Stomach (tissue), 9 donors: ENCODE results near the gene LHX1. TPM values are rescaled to one million over a fixed set of nuclear protein-coding genes. Genes with fewer than 3 reads are reported as not detected.
A peak's percentile ranks its signal among the peaks of the same experiment; 100 is the strongest.

Experiments
- DNase-seq, 2 donors: peaks; one replicate each; pipeline versions ENCODE4 v3.0.0 to v3.0.0-alpha.2; 2013 to 2019
- H3K27ac ChIP-seq, 5 donors: fragments of 200-600 bp in 4 of 5; sonication (generic) in 4 of 5; one replicate each; pipeline ENCODE4 v1.5.1; 2013 to 2019; ENCODE audit warnings: mild to moderate bottlenecking in 1 of 5, moderate library complexity in 1 of 5
- H3K27me3 ChIP-seq, 3 donors: fragments of 200-600 bp; sonication (generic); one replicate each; pipeline ENCODE4 v1.5.1; 2017 to 2019; ENCODE audit warnings: mixed run types in 1 of 3
- H3K36me3 ChIP-seq, 4 donors: fragments of 200-600 bp; sonication (generic); 1 replicate in 3 of 4; 2 replicates in 1 of 4; pipeline ENCODE4 v1.5.1; 2016 to 2019
- H3K4me1 ChIP-seq, 4 donors: fragments of 200-600 bp; sonication (generic); one replicate each; pipeline ENCODE4 v1.5.1; 2016 to 2019
- H3K4me3 ChIP-seq, 4 donors: fragments of 200-600 bp; sonication (generic) in 3 of 4; one replicate each; pipeline ENCODE4 v1.5.1; 2016 to 2019; ENCODE audit warnings: mild to moderate bottlenecking in 1 of 4
- H3K9me3 ChIP-seq, 4 donors: fragments of 200-600 bp; sonication (generic); one replicate each; pipeline ENCODE4 v1.5.1; 2016 to 2019
- EP300 ChIP-seq: sonication (generic); formaldehyde crosslinking; IDR thresholded peaks from one replicate; pipeline ENCODE4 v1.6.1; 2017; ENCODE audit warnings: antibody characterized with exemption
- POLR2A ChIP-seq, 4 donors: fragments of 450-650 bp; IDR thresholded peaks; one replicate each; pipeline ENCODE4 v1.6.1; 2016; ENCODE audit warnings: antibody characterized with exemption in 4 of 4, control low read depth in 2 of 4, mild to moderate bottlenecking in 1 of 4, moderate library complexity in 1 of 4
- POLR2AphosphoS5 ChIP-seq, 3 donors: sonication (generic); formaldehyde crosslinking; IDR thresholded peaks; one replicate each; pipeline ENCODE4 v1.6.1; 2016; ENCODE audit warnings: antibody characterized with exemption in 3 of 3
- WGBS, 5 donors: extraction: QIAGEN DNeasy Blood & Tissue Kit in 3 of 5; methylation state at CpG; one replicate each; pipeline versions ENCODE4 v1.1.5 to v1.1.7; 2013 to 2018; 5-methylcytosine and 5-hydroxymethylcytosine counted together
- intact Hi-C: fragments of 100-400 bp; cut with DNase I; formaldehyde crosslinking; loops from one replicate; pipeline ENCODE4 v1.15.1; 2023; ENCODE audit warnings: low total_unique reads
- polyA plus RNA-seq, 3 donors: library from polyadenylated mRNA; stranded (reverse); fragments of 200-250 nt; gene quantifications; one replicate each; pipeline ENCODE4 v1.2.3, GENCODE V29; 2013
- small RNA-seq, 4 donors: library from RNA; depleted of rRNA; stranded (forward); fragments of <200 nt; gene quantifications; one replicate each; pipeline ENCODE3, GENCODE V24; 2016
- total RNA-seq, 5 donors: library from RNA; depleted of rRNA; stranded (reverse); fragments of >200 nt; gene quantifications; one replicate each; pipeline versions ENCODE4 v1.1.0 to v1.2.3, GENCODE V29; 2014 to 2016
- TF ChIP-seq, protein P1 (sequence below), 7 experiments: fragments of 450-650 bp in 4 of 7; fragments of 200-600 bp in 3 of 7; sonication (generic) in 3 of 7; IDR thresholded peaks; one replicate each; pipeline ENCODE4 v1.5.1; 2016 to 2019; ENCODE audit warnings: antibody characterized with exemption in 7 of 7, control low read depth in 2 of 7, mild to moderate bottlenecking in 1 of 7
- donor health status: healthy with polysubstance abuse.
- donor health status: Bipolar disorder and iron deficiency.
- donor health status: healthy.

LHX1 gene
- total and polyA plus RNA-seq, 8 donors = not detected

DNA sequence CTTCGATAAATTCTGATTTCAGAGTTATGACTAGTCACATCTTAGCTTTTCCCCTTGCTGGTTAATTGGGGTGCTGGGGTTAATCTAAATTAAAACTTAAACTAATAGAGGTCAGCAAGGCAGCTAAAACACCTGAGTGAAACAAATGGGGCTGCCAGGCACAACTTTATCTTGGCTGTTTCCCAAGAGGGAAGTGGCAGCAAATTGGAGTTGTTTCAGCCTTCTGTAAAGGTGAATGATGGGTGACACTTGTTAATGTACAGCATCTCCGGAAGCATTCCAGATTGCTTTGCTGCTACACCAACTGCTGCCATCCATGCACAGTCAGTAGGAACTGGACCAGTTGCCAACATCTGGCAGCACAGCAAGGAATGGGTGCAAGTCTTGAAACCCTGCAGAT lies 55.4 kb downstream of the LHX1 start:
- Histone ChIP-seq H3K4me1 (peaks cover 0 to 18% (median 8%) of the 10 kb centered on the region in 4 donors), H3K27ac (no peak overlapping the region), H3K4me3 (no peak overlapping the region), H3K27me3 (no peaks in the 10 kb centered on the region), H3K36me3 (peaks cover 28 to 95% (median 86%) of the 10 kb centered on the region in 4 donors), H3K9me3 (no peaks in the 10 kb centered on the region)
- intact Hi-C loops = no loop called here
- WGBS, 5 donors = 25 to 56% (median 48%) methylated on average over 2 of the region's 2 CpGs
- DNase-seq = peak in 1 of 2 donors; percentile 62
- TF ChIP-seq EP300 (no peak), POLR2A (IDR thresholded peaks at IDR 0.05) (no peak), POLR2AphosphoS5 (IDR thresholded peaks at IDR 0.05) (no peak)
- TF ChIP-seq, protein P1, sequence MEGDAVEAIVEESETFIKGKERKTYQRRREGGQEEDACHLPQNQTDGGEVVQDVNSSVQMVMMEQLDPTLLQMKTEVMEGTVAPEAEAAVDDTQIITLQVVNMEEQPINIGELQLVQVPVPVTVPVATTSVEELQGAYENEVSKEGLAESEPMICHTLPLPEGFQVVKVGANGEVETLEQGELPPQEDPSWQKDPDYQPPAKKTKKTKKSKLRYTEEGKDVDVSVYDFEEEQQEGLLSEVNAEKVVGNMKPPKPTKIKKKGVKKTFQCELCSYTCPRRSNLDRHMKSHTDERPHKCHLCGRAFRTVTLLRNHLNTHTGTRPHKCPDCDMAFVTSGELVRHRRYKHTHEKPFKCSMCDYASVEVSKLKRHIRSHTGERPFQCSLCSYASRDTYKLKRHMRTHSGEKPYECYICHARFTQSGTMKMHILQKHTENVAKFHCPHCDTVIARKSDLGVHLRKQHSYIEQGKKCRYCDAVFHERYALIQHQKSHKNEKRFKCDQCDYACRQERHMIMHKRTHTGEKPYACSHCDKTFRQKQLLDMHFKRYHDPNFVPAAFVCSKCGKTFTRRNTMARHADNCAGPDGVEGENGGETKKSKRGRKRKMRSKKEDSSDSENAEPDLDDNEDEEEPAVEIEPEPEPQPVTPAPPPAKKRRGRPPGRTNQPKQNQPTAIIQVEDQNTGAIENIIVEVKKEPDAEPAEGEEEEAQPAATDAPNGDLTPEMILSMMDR (IDR thresholded peaks at IDR 0.05) = no peak

DNA sequence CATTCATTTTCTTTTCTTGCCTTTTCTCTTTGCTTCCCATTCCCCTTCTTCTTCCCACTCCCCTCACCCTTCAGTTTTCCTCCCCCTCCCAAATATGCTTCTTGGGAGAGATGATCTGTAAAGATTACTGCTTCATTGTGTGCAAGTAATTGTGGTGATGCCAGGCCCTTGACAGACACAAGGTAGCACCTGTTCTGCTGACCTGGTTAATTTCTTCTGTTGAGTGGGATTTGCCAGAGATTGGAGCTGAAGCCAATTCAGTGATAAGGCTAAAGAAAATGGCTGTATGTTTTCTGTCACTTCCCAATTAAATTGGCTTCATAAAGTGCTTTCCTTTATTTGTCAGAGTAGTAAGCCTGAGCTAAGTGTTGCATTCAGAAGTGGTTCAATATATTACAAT lies 56.0 kb downstream of the LHX1 start:
- no peak for TF ChIP-seq EP300
- TF ChIP-seq POLR2A (IDR thresholded peaks at IDR 0.05) = no peak
- TF ChIP-seq POLR2AphosphoS5 (IDR thresholded peaks at IDR 0.05) = no peak
- intact Hi-C loops = no loop called here
- no peak for DNase-seq
- Histone ChIP-seq H3K4me1 (peaks cover 0 to 18% (median 8%) of the 10 kb centered on the region in 4 donors), H3K36me3 (peaks cover 27 to 97% (median 86%) of the 10 kb centered on the region in 4 donors), H3K27ac (no peak overlapping the region), H3K9me3 (no peaks in the 10 kb centered on the region), H3K4me3 (no peak overlapping the region), H3K27me3 (no peaks in the 10 kb centered on the region)

Small RNAs within 50 kb of the gene (small RNA-seq; reads per million reads assigned to genes)
- 0 reads per million in 4 donors for gene AC243773.2

Other genes with a start within 250 kb of the LHX1 start
- gene AATF, start 11.5 kb downstream of the LHX1 start, total RNA-seq = 10 to 100 TPM in 4 of 5 donors, 1 to 10 TPM in 1; 5.3 to 52.7 (median 20.2) TPM
- gene AATF, start 11.5 kb downstream of the LHX1 start, polyA plus RNA-seq = 10 to 100 TPM; 27.9 to 45.8 (median 36.6) TPM